CD4-positive, alpha-beta T cell treated with Interferon gamma for 1 hour (primary cell): ENCODE data around the gene RIN3.

Experiments
- DNase-seq: peaks from one replicate; pipeline ENCODE4 v3.0.0-alpha.2; 2020

The RIN3 gene

GRCh38 chr14:92486881-92487280 is 26.7 kb upstream of the RIN3 start:
- DNase-seq = no peak

- no peak for DNase-seq
These were observed 26.0 kb upstream of the RIN3 start for GRCh38 chr14:92487513-92488133.

- DNase-seq = no peak
These were observed 24.0 kb upstream of the RIN3 start for GRCh38 chr14:92489394-92490238.

- DNase-seq = no peak
These were observed 23.2 kb upstream of the RIN3 start for GRCh38 chr14:92490239-92490959.

- no peak for DNase-seq
These were observed 21.8 kb upstream of the RIN3 start for GRCh38 chr14:92491782-92492181.

- DNase-seq = peak; percentile 38
These were observed 21.3 kb upstream of the RIN3 start for GRCh38 chr14:92492258-92492657.

- no peak for DNase-seq
These were observed 20.6 kb upstream of the RIN3 start for GRCh38 chr14:92493024-92493423.

GRCh38 chr14:92493492-92493891 is 20.1 kb upstream of the RIN3 start:
- DNase-seq = no peak

- DNase-seq = no peak
These were observed 19.1 kb upstream of the RIN3 start for GRCh38 chr14:92494512-92494911.

GRCh38 chr14:92495027-92495426 is 18.6 kb upstream of the RIN3 start:
- peak; percentile 70 for DNase-seq

- DNase-seq = no peak
These were observed 17.3 kb upstream of the RIN3 start for GRCh38 chr14:92496191-92496857.

GRCh38 chr14:92497391-92497790 is 16.2 kb upstream of the RIN3 start:
- no peak for DNase-seq

GRCh38 chr14:92499234-92499633 is 14.3 kb upstream of the RIN3 start:
- DNase-seq = no peak

GRCh38 chr14:92500491-92500941 is 13.1 kb upstream of the RIN3 start:
- DNase-seq = no peak

- no peak for DNase-seq
These were observed 11.7 kb upstream of the RIN3 start for GRCh38 chr14:92501891-92502351.

- DNase-seq = no peak
These were observed 10.9 kb upstream of the RIN3 start for GRCh38 chr14:92502541-92503286.

- no peak for DNase-seq
These were observed 9.7 kb upstream of the RIN3 start for GRCh38 chr14:92503756-92504491.

GRCh38 chr14:92505826-92506225 is 7.8 kb upstream of the RIN3 start:
- DNase-seq = no peak

GRCh38 chr14:92506231-92506630 is 7.3 kb upstream of the RIN3 start:
- no peak for DNase-seq

GRCh38 chr14:92507174-92507768 is 6.3 kb upstream of the RIN3 start:
- DNase-seq = peak; percentile 14

GRCh38 chr14:92510972-92511371 is 2.6 kb upstream of the RIN3 start:
- DNase-seq = no peak
